NCI-H1105 (cell line): ENCODE results near the gene CDK14.

Source experiments
- DNase-seq: peaks from one replicate; lab custom pipeline; 2025; lab: John Stamatoyannopoulos, UW

The CDK14 gene

DNA sequence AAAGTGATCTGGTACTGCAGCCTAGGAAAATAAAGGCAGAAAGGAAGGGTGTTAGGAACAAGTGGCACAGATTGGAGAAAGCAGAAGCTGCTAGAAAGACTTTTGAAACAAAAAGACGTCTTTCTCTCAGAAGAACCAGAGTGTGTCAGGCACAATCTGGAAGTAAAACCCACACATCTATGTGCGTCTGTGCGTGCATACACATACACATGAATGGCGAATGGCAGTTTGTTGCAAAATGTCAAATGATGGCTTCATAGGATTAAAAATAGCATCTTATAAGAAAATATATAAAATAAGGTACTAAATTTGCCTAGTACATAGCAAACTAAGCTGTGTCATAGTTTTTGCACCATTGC is 246.3 kb downstream of the CDK14 start:
- DNase-seq: no peak

DNA sequence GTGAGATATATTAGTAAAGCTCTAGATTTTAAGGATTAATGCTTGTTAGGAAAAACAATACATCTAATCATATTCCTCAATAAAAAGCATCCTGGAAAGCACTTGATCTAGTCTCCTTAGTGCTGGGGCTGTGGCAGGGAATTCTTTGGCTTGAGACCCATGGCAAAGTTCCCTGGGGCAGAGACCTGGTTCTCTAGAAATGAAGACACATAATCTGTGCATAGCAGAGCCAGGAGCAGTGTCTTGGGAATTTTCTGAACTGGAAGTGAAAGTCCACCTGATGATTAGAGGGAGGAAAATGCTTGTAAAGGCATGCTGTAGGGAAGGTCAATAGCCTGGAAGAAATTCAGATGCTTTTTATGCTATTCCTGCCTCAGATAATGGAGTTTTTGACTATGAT is 247.4 kb downstream of the CDK14 start:
- DNase-seq: no peak

DNA sequence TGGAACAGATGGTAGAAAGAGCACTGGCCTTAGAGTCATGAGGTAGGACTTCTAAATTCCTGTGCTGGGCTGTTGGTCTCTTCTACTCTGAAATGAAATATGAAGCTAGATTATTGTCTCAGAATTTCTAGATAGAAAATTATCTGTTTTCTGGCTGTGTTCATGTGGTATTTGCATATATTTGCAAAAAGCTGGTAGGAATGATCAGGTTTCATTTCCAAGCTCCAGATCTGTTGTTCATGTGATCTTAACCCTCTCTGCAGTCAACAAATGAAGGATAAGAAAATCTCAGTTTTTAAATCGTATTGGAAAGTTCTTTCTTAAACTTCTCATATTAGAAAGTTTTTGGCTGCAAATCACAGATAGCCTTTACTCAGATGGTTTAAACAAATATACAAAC is 248.3 kb downstream of the CDK14 start:
- DNase-seq: no peak

DNA sequence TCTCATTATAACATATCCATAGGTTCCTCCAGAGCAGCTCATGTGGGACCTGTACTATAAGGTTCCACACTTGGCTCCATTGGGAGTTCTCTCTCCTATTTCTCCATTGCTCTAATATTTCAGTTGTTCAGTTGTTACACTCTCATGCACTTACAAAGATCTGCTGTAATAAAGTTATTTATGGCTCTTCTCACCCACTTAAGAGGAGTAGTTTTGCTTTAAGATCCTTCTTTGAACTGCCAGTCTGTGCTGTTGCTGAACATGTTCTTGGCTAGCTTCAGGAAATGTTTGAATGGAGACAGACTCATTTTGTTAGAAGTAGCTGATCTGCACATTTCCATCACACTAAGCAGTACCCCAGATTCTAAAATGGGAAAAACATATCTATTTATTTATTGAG is 250.1 kb downstream of the CDK14 start:
- no peak for DNase-seq

DNA sequence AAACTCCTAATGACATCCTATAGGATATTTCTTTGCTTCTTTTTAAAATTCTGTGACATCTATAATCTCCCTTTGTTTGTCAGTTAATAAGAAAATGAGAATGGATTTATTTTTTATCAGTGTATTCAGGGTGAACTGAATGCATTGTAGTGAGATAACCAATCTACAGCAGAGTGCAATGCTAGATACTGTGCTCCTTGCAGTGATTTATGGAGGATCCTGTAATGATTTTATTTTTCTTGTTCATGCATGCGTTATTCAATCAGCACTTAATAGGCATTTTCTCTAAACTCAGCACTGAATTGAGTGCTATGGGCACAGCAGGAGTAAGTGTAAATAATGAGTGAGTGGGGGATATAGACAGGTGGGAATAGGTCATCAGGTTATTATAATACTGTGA is 253.9 kb downstream of the CDK14 start:
- no peak for DNase-seq

DNA sequence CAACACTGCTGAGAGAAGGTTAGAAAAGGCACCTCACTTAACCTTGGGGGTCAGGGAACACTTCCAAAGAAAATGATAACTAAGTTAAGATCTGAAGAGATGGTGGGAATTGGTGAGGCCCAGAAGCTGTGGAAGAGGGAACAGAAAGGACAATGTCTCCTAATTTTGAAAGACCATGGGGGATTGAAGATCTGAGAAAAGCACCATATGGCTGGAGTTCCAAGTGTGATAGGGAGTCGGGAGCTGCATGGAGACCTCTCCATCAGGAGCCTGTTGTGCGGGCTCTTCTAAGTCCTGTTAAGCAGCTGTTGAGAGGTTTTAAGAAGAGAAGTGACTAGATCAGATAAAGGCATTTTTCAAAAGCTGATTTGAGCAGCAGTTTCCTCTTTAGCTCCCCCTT is 254.3 kb downstream of the CDK14 start:
- DNase-seq: no peak

DNA sequence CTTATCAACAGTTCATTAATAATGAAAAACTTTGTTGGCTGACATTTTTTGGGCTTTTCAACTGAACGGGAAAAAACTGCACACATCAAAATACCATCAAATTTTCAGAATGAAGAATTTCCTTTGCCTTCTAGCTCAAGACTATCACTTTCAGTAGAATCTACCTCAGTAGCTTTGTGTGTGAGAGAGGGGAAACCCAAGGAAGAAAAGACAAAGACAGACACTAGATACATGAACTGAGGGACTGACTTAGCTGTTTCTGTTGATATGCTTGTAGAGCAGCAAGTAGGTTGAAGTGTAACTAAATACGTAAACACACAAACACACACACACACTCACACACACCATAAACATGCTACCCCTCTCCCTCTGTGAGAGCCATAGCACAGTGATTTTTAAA is 257.1 kb downstream of the CDK14 start:
- DNase-seq: no peak

DNA sequence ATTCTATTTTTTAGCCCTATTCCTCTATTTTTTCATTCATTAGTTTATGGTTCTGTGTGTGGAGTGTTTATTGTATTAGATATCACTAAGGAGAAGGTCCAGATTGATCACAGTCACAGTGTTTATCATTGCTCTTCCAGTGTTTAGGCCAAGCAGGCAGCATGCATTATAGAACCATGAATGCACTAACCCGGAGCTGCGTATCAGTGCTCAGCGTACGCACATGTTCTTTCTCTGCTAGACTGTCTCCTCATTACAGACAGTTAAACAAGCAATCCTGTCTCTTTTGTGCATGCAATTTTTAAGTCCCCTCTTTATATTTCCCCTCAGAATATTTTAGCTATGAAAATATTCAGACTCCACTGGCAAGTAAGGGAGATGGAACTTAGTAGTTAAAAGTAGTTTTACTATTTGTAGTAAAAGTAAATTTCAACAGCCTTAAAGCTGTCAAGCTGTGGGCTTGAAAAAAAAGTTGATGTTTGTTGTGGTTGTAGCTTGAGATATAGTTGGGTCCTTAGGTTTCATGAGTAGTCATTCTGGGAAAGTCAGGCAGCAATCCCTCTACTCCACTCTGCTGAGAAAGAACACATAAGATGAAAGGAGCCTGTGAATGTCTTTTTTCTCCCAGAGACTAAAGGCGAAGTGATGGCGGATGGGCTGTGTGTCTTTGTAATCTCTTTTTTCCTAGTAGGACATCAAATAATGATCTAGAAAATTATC is 260.4 kb downstream of the CDK14 start:
- no peak for DNase-seq

DNA sequence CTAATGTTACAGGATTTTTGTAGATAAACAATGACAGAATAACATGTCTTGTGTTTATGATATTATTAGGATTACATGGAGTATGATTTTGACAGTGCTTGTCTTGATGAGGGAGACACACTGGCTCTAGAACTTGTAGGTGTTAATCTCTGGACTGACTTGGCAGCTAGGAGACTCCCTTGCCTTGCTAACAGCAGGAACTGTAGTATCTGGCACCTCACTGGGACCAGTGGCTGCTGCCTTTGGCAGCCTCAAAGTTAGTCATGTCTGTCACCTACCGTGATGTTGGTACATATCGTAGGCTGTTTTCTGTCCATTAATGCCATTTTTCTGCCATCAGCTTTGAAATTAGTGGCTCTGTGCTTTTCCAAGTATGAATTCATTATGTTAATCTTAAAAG is 261.5 kb downstream of the CDK14 start:
- DNase-seq: no peak

DNA sequence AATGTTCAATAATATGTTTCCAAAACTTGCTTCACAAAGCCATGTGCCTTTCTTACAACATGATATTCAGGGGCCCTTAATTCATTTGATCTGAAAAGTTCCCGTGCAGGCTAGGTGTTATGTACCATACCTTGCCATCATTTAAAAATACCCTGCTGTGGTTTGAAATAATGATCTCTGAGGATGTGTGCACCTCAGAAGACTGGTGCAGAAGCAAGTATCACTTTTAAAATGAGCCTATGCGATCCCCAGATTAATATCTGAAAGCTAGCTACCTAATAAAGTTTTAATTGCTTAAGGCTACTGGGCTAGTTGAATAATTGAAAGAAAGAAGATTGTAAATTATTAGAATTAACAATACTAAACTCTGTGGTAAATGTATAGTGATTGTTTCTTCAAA is 262.4 kb downstream of the CDK14 start:
- DNase-seq: no peak

DNA sequence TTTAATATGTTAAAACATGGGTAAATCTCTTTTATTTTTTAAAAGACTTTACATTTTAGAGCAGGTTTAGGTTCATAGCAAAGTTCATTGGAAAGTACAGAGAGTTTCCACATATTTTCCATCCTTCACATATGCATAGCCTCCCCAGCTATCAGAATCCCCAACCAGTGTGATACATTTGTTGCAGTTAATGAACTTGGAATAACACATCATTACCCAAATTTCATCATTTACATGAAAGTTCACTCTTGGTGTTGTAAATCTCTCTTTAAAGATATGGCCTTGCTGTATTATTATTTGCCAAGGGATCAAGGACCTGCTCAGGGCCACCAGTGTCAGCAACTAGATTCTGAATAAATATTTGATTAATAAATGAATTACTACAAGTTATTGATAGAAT is 263.4 kb downstream of the CDK14 start:
- no peak for DNase-seq

DNA sequence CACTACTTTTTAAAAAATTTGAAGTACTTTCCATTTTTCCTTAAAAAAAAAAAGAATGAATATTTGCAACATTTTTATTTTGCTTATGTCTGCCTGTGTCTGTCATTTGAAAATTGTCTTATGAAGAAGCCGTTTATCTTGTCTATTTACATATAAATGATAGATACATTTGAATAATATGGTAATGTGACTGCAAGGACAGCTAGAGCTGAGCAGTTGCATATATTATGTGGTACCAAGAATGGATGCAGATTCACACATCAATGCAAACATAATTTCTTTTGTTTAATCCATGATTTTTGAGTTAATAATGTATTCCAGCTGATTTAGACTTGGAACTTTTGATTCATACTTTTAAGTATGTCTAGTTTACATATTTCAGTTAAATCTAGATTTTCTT is 268.0 kb downstream of the CDK14 start:
- no peak for DNase-seq

DNA sequence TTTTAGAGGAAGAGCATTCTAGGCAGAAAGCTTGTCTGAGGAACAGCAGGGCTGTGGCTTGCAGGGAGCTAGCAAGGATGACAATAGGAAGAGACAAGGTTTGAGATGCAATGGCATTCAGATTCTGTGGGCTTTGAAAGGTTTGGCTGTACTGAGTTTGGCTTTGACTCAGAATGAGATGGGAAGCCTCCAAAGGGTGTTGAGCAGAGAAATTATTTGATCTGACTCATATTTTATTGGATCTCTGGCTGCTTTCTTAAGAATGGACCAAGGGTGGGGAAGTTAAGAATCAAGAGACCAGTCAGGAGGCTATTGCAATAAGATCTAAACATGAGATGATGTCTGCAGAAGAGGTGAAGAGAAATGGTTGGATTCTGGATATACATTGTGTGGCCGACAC is 273.2 kb downstream of the CDK14 start:
- no peak for DNase-seq

DNA sequence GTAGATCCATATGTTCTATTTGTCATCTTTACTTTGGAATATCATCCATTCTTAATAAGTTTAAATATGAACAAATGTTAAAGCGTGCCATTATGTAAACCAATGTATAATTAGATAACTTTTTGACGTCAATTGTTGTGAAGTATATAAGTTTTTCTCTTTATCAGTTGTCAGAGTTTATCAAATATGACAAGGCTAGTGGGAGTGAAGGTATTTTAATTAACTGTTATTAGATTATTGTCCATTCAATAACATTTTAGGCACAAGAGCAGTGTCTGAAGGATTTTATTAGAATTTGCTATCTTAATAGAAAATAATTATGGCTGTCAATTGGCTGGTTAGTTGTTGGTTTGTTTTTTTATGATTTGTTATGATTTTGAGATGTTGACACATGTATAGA is 280.6 kb downstream of the CDK14 start:
- no peak for DNase-seq

DNA sequence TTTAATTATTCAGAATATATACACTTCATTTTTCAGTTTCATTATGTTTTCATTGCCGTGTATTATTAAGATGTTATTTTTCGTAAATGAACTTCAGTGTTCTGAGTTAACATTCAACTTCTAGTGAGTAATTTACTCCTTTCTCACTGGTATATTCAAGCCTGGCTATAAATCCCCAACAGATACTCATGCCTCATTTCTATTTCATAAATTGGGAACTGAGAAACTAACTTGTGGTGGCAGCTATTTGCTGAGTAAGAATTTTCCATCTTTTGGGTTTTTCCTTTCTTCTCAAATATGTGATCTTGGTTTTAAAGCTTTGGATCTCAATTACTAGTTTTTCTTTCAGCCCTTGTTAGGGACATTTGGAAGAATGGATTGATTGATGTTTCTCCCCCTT is 281.1 kb downstream of the CDK14 start:
- no peak for DNase-seq

DNA sequence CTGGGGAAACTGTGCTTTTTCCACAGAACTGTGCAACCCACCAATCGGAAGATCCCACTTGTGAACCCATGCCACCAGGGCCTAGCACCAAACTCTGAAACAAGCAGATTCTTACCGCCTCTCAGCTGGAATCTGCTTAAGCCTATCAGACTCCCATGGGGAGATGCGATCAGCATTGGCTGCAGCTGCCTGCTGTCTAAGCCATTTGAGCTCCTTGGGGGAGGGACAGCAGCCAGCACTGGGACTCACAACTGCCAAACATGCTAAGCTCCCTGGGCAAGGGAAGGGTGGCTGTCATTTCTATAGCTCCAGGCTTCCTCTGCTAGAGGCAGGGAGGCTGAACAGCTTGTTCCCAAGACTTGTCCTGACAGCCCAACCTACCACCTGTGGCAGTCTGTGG is 283.8 kb downstream of the CDK14 start:
- no peak for DNase-seq

DNA sequence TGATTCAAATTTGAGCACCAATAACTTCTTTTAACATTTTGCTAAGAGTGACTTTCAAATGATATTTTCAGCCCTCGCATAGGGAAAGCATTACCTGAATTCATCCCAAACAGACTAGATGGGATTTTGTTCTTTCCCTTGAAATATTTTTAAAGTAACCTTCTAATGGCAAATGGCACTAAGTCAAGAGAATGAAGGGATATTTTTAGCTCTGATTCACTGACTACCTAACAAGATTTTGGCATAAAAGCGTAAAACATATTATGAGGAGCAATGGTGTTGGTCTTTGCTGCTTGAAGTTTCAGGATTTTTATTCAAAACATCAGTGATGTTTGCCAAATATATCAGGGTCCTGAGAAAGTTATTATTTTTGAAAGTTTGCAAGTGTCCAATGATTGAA is 290.3 kb downstream of the CDK14 start:
- DNase-seq: no peak

DNA sequence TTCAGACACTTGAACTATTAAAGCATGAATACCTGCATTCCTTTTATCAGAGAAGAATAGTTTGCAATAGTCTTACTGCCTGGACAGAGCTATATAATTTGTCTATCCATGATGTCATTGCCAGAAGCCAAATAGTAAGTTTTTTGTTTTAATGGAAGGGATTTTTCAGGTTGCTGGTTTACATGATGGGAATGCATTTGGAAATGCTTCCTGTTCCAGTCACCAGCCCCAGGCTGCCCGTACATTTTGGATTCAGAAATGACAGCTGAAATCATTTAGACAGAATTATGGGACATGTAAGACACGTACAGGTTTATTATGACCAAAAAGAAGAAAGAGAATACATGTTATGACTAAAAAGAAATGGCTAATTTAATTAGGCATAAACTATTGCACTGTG is 293.1 kb downstream of the CDK14 start:
- DNase-seq: no peak

DNA sequence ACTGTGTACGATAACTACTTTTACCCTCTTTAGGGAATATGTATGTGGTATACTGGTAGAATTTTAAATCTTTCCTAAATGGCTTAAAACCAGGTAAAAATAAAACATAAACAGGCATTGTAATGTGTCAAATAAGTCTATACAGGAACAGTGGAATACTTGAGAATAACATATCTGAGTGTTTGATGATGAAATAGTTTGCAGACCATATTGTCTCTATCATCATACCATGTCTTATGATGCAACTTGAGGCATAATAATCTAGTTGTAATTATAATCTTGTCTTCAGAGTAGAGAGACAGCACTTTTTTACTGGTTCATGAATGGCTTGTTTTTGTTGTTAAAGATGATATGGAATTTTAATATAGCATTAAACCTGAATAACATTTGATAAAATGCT is 293.5 kb downstream of the CDK14 start:
- no peak for DNase-seq

DNA sequence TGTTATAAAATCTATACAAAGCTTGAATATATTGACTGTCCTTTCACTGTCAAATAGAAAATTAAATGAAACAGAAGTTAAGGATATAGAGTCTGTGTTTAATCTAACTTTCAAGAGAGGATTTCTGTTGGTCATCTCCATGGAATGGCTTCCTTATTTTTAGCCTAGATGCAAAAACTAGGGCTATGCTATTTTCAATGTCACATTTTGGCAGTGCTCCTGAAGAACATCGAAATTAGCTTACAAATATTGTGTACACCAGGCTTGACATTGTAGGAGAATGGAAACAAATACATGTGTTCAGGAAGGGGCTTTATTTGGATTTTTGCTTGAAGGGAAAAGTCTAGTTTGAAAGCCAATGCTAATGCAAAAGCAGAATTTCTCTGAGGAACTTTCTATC is 295.4 kb downstream of the CDK14 start:
- DNase-seq: no peak

DNA sequence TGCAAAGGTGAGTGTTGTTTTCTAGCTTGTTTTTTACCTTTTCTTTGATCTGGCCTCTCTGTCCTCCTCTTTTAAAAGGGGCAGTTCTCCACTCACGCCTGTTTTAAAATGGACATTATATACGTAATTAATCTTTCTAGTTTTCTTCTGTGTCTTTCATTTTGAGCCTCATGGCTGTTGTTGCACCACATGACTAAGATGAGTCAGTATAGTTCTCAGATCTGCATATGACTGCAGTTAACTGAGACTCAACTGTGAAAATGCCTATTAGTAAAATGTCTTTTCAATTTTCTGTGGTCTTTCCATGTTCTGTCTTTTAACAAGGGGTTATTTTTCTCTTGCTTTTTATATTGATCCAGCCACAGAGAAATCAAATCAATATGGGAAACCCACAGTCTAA is 296.1 kb downstream of the CDK14 start:
- no peak for DNase-seq

DNA sequence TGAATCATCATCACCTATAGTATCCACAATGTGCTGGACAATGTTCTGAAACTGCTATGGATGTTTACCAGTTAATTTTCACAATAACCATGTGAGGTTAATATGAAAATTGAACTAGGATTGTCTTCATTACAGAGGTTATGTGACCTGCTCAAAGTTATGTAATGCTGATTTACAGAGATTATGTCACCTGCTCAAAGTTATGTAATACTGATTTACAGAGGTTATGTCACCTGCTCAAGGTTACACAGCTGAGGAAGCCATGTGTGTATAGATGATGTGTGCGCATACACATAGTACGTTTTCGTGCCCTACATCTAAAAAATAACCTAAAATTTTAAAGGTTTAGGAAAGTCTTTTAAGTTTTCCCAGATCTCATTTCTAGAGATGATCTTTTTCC is 298.0 kb downstream of the CDK14 start:
- no peak for DNase-seq

DNA sequence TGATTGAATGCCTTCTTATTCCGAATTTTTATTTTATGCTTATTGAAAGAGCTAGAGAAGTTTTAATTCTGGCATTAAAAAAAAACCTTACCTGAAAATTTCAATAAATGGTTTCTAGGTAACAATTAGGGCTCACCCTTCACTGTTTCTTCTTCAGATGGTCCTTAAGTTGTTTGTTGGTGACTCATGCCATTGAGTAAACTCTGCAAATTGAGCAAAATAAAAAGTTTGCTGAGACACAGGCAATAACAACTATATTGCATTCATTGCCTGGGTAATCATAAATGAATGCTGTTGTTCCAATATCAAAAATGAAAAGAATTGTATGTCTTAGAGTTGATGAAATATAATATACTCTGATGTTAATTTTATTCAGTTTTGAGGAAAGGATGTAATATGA is 300.3 kb downstream of the CDK14 start:
- no peak for DNase-seq

DNA sequence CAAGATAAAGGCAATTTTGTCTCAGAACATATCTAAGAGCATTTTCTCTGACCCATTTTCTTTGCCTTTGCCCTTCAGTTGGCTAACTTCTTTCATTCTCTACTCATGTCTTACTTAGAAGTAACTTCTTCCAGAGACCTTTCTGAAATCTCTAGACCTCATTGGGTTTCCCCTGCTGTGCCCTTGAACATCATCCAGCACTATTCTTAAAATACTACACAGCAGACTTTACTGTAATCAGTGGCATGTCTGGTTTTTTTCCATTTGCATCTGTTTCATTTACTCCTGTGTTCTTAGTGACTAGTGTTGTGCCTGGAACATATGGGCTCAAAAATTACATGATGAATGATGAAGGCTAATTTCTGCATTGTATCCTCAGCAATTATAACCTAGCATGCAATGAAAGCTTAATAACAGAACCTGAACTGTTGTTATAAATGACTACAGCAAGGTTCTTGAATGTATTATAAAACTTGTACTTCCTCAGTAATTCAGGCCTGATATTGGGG is 301.9 kb downstream of the CDK14 start:
- no peak for DNase-seq
